Measurements from ENCODE around the gene APPL2.
"Not testable (repeated sequence)": the region's sequence is repeated elsewhere in the genome, so short reads cannot be mapped to it uniquely, and the experiment has no call there.

APPL2 gene

DNA sequence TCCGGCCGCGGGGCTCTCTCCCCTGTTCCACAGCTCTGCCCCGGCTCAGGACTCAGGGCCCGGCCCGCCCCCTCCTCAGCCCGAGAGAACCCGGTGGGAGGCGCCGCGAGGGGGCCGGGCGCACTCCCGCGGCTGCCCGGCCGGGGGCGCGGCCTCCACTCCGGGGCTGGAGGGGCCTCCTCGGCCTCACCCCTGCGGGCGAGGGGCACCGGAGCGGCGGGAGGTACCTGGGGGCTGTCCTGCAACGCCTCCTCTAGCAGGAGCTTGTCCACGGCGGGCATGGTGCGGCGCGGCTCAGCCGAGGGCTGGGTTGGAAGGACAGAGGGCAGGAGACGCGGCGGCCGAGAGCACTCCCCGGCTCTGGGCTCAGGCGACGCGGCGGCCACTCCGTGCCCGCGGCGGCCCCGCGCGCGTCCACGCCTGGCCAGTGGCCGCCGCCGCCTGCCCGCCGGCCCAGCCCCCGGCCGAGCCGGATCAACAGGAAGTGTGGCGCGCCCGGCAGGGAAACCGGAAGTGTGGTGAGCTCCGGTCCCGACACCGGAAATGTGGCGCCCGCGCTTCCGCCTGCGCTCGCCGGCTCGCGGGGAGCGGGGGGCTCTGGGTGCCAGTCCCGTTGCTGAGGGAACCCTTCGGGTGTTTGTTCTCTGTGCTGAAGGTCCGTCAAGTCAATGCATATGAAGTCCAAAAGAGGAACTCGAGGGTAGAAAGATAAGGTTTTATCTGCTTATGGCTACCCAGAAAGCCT, at the start of gene APPL2:
TSS of gene APPL2 (minus strand) at position 443 of the 745 bp plus-strand sequence. CDS start at position 281, 162 bp downstream.
- peak; percentile 86 for DNase-seq

- no peak for DNase-seq
Observed at GRCh38 chr12:105285378-105285777, 49.4 kb upstream of the APPL2 start.

DNA sequence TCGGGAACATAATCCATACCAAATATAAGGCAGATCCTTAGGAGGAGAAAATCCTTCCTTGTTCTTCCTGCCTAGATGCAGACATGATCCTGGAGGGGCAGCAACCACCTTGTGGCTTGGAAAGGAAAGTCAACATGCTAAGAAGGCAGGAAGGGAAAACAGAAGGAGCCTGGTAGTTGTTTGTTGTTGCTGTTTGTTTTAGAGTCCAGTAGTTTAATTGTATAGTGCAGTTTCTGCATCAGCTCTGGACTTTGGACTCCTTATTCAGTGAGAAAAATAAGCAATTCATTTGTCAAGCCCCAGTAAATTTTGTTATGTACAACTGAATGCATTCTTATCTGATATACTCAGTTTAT, 45.7 kb upstream of the APPL2 start:
- no peak for DNase-seq

DNA sequence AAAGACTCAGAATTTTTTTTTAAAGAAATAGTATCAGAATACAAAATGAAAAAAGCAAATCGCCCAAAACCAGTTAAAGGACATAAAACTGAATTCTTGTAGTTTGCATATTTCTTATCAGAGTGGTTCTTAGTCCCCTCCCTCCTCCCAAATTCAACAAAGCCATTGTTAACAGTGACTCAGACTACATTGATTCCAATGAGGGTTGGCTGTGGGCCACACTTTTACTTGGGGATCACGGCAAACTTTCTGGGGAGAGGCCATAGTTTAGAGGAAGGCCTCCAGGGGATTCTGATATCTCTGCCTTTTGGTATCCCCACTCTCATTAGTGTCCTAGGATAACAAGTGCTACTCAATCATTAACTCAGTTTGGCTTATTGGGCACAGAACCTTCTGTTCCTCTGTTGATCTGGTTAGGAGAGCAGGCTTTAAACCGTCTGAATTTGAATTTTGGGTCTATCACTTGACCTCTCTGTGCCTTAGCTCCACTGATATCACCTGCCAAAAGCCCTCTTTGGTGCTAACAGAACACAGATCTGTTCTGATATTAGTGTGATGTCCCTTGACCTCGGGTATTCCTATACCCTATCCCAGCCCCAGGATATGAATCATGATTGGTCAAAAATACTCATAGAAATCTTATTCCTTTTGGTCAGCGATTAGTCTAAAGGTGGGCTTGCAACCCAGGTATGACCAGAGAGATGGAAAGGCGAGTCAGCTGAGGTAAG, 45.2 kb upstream of the APPL2 start:
- DNase-seq: no peak

- no peak for DNase-seq
Observed at GRCh38 chr12:105279460-105280056, 43.6 kb upstream of the APPL2 start.

- DNase-seq: no peak
Observed at GRCh38 chr12:105278043-105278697, 42.2 kb upstream of the APPL2 start.

GRCh38 chr12:105275997-105276733, 40.2 kb upstream of the APPL2 start:
- no peak for DNase-seq

DNA sequence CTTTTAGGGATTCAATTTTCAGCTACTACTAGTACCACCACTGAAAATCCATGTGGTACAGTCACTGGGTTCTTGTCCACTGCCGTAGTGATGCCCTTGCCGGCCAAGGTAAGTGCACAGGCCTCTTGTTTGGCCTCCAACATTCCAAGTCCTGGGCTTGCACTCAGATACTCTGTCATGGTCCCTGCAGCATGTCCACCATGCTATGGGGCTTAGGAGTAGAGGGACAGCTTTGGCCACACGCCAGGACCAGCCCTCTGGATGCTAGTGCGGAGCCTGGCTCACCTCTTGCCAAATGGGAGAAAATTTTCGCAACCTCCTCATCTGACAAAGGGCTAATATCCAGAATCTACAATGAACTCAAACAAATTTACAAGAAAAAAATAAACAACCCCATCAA, 38.6 kb upstream of the APPL2 start:
- no peak for DNase-seq

DNA sequence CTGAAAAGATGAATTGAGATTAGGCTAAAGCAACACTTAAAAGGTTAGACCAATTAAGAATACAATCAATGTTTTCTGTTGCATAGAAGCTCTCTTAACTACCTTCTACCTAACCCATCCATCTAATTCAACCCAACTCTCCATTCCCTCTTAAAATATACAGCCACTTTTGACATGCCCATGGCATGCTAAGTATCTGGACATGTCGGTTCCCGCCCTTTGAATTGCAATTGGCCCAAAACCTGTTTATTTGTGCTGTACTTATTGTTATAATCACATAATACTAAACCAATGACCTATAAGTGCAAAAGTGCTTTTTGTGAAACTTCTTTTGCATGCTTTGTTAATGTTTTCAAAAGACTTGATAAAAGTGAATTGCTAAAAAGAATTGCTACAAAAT, 37.6 kb upstream of the APPL2 start:
- no peak for DNase-seq

DNA sequence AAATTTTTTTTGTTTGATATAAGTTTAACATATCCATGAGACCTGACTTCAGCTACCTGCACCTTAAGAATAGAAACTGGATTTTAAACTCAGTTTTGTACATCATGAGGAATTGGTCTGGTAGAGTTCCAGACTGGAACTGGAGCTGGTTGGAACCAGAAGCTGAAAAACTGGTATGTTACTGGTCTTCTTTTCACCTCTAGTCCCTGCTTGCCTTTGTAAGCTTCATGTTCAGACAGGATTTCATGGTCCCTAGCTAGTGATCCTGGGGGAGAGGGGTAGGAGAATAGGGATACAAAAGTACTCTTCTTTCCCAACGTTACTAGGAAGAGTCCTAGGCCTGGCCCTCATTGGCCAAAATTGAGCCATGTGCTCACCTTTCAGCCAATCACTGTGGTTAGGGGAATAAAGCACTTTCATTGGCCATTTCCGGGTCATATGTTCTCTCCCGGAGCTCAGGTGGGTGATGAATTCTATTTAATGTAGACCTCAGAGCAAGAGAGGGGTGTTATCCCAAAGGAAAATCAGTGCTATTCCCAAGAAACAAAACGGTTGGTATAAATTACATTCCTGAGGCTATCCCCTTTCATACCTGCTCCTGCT, 36.9 kb upstream of the APPL2 start:
- no peak for DNase-seq

- no peak for DNase-seq
Observed at GRCh38 chr12:105272152-105272551, 36.2 kb upstream of the APPL2 start.

DNA sequence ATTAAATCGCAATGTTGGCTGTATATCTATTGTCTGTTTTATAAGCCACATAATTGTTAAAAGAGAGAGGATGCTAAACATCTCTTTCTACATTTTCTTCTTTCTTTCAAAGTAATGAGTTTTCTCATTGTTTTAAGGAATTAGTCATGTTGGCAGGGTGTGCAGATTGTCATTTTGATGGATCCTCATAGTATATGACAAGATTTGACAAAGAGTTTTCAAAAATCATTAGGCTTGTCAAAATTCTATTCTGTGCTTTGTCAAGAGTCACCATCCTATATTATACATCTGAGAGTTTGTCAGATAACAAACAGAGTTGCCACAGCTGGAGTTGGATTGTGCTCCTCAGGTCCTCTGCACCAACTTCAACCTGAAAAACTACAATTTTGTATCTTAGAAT, 35.4 kb upstream of the APPL2 start:
- no peak for DNase-seq

DNA sequence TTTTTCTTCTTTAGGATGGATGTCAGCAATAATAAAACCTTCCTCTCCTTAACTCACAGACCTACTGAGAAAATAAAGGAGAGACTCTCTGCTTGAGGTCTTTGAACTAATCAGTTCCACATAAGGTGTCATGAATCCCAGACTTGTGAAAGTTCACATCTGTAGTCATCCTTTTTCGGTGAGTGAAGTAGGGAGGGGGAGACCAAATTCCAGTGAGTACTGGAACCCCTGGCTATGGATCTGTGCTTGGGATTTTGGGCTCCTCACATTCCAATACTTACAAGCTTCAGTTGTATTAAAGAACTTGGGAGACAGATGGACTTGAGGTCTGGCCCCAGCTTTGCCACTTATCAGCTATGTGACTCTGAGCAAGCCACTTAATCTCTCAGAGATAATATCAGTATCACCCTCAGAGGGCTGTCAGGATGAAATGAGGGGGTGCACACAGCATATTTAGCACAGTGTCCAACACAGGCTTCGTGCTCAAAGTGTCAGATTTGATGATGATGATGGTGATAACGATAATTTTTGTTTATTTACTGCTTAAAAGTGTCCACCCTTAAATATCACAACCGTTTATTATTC, 34.8 kb upstream of the APPL2 start:
- no peak for DNase-seq

- no peak for DNase-seq
Observed at GRCh38 chr12:105267711-105268110, 31.7 kb upstream of the APPL2 start.

DNA sequence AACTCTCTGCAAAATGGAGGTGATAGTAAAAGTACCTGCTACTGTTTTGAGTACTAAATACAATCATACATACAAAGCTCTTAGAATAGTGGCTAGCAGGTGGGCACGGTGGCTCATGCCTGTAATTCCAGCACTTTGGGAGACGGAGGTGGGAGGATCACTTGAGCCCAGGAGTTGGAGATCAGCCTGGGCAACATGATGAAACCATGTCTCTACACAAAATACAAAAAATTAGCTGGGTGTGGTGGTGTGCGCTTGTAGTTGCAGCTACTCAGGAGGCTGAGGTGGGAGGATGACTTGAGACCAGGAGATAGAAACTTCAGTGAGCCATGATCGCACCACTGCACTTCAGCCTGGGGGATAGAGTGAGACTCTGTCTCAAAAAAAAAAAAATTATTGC, 28.8 kb upstream of the APPL2 start:
- no peak for DNase-seq

GRCh38 chr12:105262461-105263184, 26.6 kb upstream of the APPL2 start:
- no peak for DNase-seq

DNA sequence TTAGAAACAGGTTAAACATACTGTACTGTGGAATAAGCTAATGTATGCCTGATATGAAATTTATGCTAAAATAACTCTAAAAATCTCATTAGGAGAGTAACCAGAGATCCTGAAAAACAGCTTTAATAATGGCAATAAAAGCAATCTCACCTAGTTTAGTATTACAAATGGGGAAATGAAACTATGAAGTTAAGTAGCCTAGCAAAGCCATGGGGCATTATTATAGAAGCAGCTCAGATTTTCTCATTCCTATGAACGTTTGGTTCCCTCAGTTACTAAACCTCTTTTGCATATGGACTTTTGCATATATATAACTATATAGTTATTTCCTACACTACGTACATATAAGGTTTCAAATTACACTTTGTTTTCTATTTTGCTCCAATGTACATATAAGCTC, 25.0 kb upstream of the APPL2 start:
- no peak for DNase-seq

DNA sequence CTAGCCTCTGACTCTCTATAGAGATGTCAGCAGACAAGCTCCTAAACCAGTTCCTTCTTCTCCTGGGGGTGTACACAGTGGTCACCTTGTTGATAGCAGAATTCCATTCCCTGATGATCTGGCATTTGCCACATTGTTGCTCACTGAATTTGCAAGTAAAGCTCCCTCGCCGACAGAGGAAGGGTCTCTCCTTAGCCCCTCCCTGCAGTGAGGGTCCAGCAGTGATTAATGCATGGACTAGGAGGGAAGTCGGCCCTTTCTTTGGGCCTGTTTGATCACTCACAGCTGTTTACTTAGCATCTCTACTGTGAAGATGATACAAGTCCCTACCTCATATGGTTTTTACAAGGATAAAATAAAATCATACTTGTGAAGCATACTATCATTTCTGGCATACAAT, 23.3 kb upstream of the APPL2 start:
- no peak for DNase-seq

GRCh38 chr12:105257321-105257728, 21.4 kb upstream of the APPL2 start:
- no peak for DNase-seq

- DNase-seq: no peak
Observed at GRCh38 chr12:105256921-105257320, 20.9 kb upstream of the APPL2 start.

- DNase-seq: not testable (repeated sequence)
Observed at GRCh38 chr12:105256431-105256830, 20.5 kb upstream of the APPL2 start.
